ENCODE data around the gene KCNA1.

KCNA1 gene

DNA sequence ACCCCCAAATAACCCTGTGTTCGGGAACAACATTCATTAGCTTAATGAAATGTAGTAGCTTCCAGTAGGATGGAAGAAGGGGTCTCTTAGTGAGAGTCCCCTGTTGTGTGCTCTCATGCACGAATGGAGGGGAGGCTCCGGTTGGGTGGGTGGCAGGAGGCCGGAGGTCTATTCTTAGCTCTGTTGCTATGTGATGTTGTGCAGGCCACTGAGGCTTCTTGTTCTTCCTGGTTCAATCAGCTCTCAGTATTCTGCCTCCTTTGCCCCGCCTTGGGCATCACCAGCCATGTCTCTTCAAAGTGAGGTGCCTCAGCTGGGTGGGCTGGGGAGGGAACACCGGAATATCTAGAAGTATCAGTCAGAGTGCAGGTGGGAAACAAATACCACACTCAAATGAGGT lies 50.8 kb downstream of the KCNA1 start:
- no peak for DNase-seq (ENCODE audit: low spot score)

DNA sequence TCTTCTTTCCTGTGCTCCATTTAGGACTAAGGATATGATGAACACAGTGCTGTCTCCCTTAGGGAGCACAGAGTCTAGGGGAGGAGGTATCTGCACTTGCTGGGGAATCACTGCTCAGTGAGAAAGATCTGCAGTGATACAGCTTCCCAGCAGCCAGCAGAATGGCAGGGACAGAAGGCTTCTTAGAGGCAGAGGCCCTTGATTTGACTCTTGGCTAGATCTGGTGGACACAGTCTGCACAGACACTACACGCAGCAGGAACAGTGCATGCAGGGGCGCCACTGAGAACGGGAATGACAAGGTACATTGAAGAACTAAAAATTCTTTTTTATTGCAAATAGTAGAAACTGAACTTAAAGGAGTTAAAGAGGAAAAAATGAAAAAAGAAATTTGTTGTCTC lies 51.6 kb downstream of the KCNA1 start:
- DNase-seq (ENCODE audit: low spot score), result no peak

DNA sequence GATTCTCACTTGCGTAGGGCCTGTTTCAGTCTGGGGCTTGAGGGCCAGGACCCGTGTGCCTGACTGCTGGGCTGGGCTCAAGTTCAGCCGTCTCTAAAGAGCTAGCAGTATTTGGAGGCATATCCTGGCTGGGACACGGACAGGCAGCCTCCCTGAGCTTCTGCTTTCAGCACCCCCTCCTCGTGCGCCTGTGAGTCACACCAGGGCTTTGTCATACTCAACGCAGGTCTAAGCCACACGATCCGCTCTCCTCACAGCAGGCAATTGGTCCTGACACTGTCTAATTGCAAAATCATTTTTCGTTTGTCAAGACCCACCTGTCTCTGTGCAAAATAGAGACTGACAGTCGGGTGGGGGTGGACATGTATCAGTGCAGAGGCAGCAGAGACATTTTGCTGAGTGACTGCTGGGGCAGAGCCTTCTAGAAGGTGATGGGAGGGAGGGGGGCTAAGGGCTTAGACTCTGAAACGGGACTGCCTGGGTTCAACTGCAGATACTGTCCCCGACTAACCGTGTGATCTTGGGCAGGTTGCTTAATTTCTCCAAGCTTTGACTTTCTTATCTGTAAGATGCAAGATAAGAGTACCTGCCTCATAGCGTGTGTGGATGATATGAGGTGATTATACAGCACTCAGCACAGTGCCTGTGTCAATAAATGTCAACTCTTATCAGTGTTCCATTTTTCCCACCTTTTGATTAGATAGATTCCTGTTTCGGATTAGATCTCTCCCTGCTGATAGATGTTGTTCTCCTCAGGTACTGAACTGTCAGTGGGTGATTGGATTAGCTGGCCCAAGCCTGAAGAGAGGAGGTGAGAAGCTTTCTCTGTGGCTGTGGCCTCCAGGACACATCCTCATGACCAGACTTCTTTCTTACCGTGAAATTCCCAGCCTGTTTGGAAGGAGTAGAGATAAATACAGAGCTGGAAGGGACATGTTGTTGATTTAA lies 53.1 kb downstream of the KCNA1 start:
- no peak for DNase-seq (ENCODE audit: low spot score)
